Measurements from ENCODE around the gene RPL38. TPM values are rescaled to one million over a fixed set of nuclear protein-coding genes. Genes with fewer than 3 reads are reported as not detected.

The RPL38 gene
- total RNA-seq, 1 donor from 2014 or later: 4,570 TPM

DNA sequence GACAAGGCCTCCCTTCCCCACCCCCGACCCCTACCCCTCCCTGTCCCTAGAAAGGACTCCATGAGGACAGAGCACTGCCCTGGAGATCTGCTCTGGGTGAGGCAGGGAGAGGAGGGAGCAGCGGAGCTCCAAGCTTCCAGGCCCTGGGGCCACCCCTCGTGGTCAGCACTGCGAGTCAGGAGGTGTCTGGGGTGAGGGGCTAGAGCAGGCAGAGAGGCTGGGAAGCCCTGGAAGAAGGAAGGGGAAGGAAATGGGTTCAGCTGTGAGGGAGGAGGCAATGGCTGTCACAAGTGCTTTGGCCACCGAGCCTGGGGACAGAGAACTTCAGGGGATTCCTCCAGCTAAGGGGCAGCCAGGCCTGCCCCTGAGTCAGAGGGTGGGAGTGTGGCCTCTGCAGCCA, 42.4 kb downstream of the RPL38 start:
- no peak for DNase-seq (ENCODE audit: low read depth in 2 of 2)

DNA sequence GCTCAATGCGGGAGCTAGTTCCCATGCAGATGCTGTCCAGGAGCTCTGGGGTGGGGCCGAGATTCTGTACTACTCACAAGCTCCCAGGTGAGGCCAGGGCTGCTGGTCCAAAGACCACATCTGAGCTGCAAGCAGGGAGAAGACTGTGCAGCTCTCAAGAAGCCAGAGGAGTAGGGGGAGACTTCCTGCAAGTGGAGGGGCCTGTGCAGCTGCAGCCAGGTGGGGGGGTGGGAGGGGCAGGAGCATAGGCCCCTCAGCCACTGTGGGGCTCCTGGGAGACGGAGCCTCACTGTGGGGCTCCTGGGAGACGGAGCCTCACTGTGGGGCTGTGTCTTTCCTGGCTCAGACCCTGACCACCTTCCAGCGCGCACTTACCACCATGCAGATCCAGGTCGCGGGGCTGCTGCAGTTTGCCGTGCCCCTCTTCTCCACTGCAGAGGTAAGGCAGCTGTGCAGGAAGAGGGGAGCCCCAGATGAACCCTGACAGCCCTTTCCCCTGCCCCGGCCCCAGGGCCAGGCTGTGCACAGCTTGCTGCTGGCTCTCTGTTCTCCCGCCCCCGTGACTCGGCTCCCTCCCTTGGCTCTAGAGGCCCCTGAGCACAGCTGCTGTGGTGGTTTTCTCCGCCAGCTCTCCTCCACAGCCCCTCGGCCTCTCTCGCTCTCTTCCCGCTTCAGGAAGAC, 46.3 kb downstream of the RPL38 start:
- DNase-seq (ENCODE audit: low read depth in 2 of 2): no peak

DNA sequence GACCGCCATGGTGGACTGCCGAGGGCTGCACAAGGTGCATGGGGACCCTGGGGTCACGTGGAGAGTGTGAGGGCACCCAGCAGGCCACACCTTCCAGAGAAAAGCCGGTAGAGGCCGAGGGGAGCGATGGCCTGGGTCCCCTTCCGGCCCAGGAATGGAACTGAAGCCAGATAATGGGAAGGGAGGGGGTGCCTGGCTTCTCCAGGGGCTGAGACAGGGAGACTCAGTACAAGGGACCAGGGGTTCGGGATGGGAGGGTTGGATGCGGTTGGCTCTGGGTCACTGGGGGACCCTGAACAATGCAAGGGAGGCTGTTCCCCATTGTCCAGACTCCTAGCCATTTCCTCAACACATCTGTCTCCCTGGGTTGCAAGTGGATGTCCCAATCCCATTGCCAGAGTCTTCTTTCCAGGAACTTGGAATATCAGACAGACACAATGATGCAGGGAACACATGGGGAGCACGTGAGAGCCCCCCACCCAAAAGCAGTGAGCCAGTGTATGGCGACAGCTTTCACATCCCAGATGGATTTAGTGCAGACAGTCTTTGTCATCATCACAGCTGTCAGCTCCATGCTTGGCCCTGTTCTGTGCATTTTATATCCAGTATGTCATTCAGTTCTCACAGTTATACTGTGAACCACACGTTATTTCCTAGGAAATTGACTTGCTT, 47.0 kb downstream of the RPL38 start:
- DNase-seq (ENCODE audit: low read depth in 2 of 2): no peak

DNA sequence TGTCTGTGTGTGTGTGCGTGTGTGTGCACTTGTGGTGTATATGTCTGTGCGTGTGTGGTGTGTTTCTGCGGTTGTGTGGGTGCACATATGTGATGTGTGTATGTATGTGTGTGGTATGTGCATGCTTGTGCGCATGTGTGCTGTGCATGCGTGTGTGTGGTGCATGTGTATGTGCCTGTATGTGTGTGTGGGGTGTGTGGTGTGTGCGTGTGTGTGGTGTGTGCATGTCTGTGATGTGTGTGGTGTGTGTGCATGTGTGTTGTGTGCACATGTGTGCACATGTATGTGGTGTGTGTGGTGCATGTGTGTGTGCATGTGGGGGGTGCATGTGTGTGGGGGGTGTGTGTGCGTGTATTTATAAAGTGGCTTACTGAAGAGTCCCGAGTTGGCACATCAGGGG, 47.6 kb downstream of the RPL38 start:
- no peak for DNase-seq (ENCODE audit: low read depth in 2 of 2)

DNA sequence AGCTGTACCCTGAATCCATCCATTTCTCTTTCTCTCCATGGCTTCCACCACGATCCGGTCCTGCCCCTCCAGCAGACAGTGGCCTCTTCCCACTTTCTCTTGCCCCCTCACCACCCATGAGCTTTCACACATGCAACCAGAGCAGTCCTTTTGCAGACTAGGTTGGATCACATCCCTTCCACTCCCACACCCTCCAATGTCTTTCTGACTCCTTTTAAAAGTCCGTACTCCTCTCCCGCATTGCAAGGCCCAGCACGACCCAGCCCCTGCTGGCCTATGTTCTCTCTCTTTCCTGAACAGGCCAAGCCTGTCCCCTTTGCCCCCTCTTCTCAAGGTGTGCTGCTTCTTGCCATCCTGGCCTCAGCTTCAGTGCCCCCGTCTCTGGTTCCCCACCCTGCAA, 48.1 kb downstream of the RPL38 start:
- no peak for DNase-seq (ENCODE audit: low read depth in 2 of 2)

DNA sequence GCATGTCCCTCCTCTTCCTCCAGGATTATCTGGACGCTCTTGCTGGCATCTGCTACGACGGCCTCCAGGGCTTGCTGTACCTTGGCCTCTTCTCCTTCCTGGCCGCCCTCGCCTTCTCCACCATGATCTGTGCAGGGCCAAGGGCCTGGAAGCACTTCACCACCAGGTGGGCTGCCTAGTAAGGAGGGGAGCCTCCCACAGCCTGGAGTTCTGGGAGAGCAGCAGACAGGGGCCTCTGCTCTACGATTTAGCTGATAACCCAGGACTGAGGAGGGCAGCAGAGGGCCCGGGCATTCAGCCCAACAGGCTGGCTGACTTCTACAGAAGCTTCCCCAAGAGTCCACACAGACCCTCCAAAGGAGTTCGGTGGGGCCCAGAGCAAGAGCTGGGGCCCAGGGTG, 48.7 kb downstream of the RPL38 start:
- no peak for DNase-seq (ENCODE audit: low read depth in 2 of 2)

DNA sequence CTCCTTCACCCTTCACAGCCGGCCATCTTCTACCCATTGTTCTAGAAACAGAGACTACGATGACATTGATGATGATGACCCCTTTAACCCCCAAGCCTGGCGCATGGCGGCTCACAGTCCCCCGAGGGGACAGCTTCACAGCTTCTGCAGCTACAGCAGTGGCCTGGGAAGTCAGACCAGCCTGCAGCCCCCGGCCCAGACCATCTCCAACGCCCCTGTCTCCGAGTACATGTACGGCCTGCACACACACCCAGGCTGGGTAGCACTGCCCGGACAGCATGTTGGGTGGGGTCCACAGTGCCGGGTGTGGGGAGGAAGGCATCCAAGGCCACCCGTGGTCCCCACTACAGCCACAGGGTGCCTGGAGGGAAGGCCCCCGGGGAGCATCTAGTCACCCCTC, 49.6 kb downstream of the RPL38 start:
- no peak for DNase-seq (ENCODE audit: low read depth in 2 of 2)

- no peak for DNase-seq (ENCODE audit: low read depth in 2 of 2)
Measured at GRCh38 chr17:74257311-74257710, 53.8 kb downstream of the RPL38 start.

GRCh38 chr17:74259667-74260524, 56.4 kb downstream of the RPL38 start:
- no peak for DNase-seq (ENCODE audit: low read depth in 2 of 2)

Other genes with a start within 250 kb of the RPL38 start
- gene TTYH2, start 9.9 kb downstream of the RPL38 start, total RNA-seq: 0.40 and 0.44 TPM in 2 replicates
- not detected in 2 replicates for gene DNAI2, start 70.6 kb downstream of the RPL38 start, total RNA-seq
- under 0.01 and 0.44 TPM in 2 replicates for gene KIF19, start 122.5 kb downstream of the RPL38 start, total RNA-seq
- not detected in 2 replicates for gene BTBD17, start 158.2 kb downstream of the RPL38 start, total RNA-seq
- gene GPR142, start 163.8 kb downstream of the RPL38 start, total RNA-seq: not detected in 2 replicates
- gene GPRC5C, start 228.4 kb downstream of the RPL38 start, total RNA-seq: 0.22 and 0.40 TPM in 2 replicates

All from lung microvascular endothelial cell (primary cell).